HK-2 (cell line): Measurements from ENCODE around the gene GKN2.
A peak's percentile ranks its signal among the peaks of the same experiment; 100 is the strongest.

Source experiments
- DNase-seq: peaks from one replicate; pipeline ENCODE4 v3.0.0-alpha.2; 2018; ENCODE audit not compliant: unreplicated experiment

GKN2 gene, protein sequence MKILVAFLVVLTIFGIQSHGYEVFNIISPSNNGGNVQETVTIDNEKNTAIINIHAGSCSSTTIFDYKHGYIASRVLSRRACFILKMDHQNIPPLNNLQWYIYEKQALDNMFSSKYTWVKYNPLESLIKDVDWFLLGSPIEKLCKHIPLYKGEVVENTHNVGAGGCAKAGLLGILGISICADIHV

DNA sequence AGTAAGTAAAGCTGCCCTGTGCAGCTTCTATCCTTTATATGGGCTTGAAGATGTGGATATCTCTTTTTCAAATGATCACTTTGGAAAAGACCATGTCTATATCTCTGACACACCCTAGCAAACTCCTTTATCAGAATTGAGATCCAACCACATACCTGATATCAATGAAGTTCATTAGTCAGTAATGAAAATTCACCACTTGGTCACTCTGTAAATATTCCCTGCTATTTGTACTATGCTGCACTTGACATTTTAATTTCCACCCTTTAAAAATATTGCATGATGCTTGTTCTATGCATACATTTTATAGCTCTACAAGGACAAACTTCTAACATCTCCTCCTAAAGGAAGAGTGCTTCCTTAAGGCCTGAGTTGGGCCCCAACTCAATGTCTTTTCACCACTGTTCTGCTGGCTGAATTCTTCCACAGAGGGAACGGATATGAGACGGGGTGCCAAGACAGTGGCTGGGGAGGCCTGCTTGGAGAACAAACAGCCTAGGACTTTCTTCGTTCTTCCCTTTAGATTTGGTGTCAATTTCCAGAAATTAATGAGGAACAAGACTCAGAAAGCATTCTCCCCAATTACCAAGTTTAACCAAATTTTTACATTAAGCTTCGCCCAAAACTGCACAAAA, at the start of gene GKN2:
Gene GKN2, minus strand, starts transcription at position 7 of the 635 bp plus-strand sequence. CDS start 32 bp downstream, outside the sequence.
- no peak for DNase-seq

DNA sequence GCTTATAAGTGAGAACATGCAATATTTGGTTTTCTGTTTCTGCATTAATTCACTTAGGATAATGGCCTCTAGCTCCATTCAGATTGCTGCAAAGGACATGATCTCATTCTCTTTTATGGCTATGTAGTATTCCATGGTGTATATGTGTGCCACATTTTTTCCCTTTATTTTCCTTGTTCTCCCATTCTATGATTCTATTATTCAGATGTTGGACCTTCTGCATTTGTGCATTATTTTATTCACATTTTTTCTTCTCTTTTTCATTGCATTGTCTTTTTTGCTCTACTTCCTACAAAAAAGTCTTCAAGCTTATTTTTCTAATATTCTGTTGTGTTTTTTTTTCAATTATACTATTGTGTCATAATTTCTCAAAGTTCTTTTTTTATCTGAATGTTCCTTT, 49.2 kb upstream of the GKN2 start:
- no peak for DNase-seq

DNA sequence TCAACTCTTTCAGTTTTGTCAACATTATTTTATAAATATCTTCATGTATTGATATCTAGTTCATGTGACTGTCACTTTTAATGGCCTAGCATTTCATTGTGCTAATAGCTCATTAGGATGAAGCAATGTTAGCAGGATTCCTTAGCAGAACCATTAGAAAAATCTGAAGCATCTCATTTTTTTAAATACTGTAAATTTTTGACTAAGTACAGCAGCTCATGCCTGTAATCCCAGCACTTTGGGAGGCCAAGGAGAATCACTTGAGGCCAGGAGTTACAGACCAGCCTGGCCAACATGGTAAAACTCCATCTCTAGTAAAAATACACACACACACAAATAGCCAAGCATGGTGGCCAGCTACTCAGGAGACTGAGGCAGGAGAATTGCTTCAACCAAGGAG, 44.7 kb upstream of the GKN2 start:
- DNase-seq: no peak

DNA sequence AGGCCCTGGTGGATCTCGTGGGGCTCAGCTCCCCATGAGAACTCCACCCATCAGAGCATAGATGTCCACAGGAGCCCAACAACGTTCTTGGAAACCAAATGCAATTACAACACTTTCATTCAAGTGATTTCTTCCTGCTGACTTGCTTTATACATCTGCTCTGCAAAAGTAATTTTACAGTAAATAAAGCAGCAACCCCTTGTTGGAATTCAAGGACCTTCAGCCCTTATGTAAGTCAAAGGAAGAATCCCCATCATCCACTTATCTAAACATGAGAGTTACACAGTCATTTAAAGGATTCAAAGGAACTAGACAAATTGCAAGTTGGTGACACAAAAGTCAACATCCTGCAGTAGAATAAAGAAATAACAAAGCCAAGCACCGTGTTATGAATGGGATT, 43.2 kb upstream of the GKN2 start:
- no peak for DNase-seq

- DNase-seq: no peak
Observed at GRCh38 chr2:68994864-68995263, 42.2 kb upstream of the GKN2 start.

DNA sequence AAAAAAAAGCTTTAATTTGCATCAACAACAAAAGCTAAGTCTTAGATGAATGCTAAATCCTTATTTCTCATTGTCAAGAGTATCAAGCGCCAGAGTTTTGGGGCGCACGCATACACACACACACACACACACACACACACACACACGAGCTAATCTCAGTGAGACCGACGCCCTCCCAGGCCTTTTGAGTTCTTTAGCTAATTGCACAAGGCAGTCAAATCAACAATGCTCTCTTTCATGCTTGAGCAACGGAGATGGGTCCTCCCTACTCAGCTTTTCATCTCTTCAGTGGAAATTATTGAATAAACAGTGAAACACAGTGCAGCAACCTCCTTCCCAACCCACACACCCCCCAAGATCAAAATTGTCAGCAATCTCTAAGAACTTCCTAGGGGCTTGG, 41.0 kb upstream of the GKN2 start:
- no peak for DNase-seq

- DNase-seq: no peak
Observed at GRCh38 chr2:68992933-68993332, 40.2 kb upstream of the GKN2 start.

GRCh38 chr2:68992341-68992740, 39.6 kb upstream of the GKN2 start:
- no peak for DNase-seq

- no peak for DNase-seq
Observed at GRCh38 chr2:68989035-68989434, 36.3 kb upstream of the GKN2 start.

DNA sequence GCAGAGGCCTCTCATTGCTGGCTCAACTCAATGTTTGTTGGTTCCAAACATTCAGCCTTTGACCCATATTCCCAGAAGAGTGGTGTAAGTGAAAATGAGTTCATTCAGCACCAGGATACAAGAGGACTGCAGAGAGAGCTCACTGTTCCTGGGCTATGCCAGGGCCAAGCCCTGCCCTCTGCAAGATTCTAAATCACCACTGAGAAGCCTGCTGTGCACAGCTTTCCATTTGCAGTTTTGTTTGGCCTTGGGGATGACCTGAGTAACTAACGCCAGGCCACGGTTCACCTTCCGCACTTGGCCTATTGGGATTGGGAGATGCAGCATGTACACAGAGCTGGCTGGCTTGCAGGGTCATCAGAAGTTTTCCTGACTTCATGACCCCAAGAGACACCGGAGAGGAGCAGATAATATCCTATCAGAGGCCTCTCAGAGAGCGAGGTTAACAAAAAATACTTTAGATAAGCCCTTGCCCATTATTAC, 34.4 kb upstream of the GKN2 start:
- no peak for DNase-seq

DNA sequence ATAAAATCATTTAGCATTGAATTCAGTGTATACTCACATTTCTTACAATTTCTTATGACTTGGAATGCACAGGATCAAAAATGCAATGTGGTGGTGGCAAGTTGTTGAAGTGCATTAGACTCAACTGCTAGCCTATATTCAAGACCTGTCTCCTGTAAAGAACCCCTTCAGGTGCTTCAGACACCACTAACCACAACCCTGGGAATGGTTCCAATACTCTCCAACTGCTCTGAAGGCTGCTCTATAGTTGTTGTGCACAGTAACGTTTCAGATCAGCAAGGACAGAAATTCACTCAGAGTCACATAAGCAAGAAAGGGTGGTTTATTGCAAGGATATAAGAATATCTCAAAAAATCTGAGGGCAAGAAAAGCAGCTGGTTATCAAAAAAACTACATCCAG, 28.3 kb upstream of the GKN2 start:
- no peak for DNase-seq

- DNase-seq: no peak
Observed at GRCh38 chr2:68978098-68978497, 25.4 kb upstream of the GKN2 start.

- DNase-seq: no peak
Observed at GRCh38 chr2:68977453-68977852, 24.8 kb upstream of the GKN2 start.

DNA sequence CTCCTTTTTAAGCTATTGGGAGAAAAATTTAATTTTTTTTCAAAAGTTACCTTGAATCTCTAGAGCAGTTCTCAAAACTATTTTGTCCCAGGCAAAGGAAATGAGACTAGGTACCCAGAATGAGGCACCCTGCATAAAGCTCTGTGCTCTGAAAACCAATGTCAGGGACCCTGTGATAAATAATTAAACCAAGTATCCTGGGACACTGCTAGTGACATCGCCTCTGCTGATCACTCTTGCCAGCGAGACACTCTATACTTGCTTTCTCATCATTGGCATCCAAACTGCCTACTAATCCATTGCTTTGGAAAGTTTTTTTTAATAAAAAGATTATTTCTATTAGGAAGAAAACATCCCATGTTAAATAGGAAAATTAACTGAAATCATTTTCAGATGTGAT, 23.2 kb upstream of the GKN2 start:
- no peak for DNase-seq

DNA sequence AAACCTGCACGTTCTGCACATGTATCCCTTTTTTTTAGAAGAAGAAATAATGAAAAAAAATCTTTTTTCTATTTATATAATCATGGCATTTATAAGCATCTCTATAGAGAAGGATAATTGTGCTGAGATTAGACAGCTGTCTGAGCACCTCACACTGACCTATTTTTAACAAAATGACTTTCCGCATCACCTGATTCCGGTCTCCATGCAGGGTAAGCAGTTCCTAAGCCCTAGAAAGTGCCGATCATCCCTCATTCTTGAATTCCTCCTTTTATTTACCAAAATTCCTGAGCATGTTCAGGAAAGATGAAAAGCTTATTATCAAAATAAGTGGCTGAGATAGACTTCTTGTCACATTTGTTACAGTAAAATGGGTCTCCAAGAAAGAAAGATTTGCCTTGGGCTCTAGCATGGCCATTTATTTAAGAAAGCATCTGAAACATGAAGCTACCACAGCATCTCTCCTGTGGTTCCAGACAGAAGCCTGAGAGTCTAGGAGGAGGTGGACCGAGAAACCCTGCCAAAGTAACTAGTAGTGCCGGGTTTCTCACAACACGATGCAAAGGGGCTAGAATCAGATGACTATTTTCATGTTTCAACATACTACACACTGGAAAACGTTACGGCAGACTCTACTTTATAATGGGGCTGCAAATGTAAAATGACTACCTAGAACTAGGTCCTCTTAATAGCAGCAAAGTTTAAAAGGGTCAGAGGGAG, 22.4 kb upstream of the GKN2 start:
- no peak for DNase-seq

DNA sequence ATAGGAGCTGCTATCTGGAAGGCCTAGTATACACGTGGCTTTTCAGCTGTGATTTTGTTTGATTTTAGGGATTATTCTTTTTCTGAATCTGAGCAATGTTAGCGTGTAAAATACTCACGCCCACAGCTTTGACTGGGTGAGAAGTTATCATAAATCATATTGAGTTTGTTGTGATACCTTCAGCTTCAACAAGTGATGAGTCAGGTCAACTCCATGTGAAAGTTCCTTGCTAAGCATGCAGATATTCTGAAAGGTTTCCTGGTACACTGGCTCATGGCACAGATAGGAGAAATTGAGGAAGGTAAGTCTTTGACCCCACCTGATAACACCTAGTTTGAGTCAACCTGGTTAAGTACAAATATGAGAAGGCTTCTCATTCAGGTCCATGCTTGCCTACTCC, 21.6 kb upstream of the GKN2 start, which contains the start of gene GKN1:
Gene GKN1, plus strand, starts transcription at position 386 of the 400 bp plus-strand sequence. CDS start 42 bp downstream, outside the sequence.
- no peak for DNase-seq

- peak; percentile 83 for DNase-seq
Observed at GRCh38 chr2:68971591-68972231, 19.0 kb upstream of the GKN2 start.

- no peak for DNase-seq
Observed at GRCh38 chr2:68970566-68971265, 18.0 kb upstream of the GKN2 start.

- no peak for DNase-seq
Observed at GRCh38 chr2:68969736-68970490, 17.2 kb upstream of the GKN2 start.

- no peak for DNase-seq
Observed at GRCh38 chr2:68968221-68968620, 15.5 kb upstream of the GKN2 start.

- no peak for DNase-seq
Observed at GRCh38 chr2:68964282-68964681, 11.6 kb upstream of the GKN2 start.
